Tibial nerve (tissue), 4 donors: ENCODE measurements around the gene RIBC2. TPM values are rescaled to one million over a fixed set of nuclear protein-coding genes. Genes with fewer than 3 reads are reported as not detected.

Source experiments
- DNase-seq, 2 donors: peaks; one replicate each; pipeline ENCODE4 v3.0.0-alpha.2; 2019; ENCODE audit warnings: low spot score in 2 of 2
- H3K27ac ChIP-seq, 4 donors: fragments of 200-600 bp; sonication (generic) in 3 of 4; one replicate each; pipeline ENCODE4 v1.5.1; 2017 to 2019; ENCODE audit warnings: mild to moderate bottlenecking in 1 of 4
- H3K27me3 ChIP-seq, 2 donors: fragments of 200-600 bp; sonication (generic) in 1 of 2; one replicate each; pipeline versions ENCODE4 v1.5.1 to v1.6.0; 2017 to 2019
- H3K36me3 ChIP-seq, 3 donors: fragments of 200-600 bp; sonication (generic); one replicate each; pipeline ENCODE4 v1.5.1; 2018 to 2019
- H3K4me1 ChIP-seq, 4 donors: fragments of 200-600 bp; sonication (generic) in 3 of 4; one replicate each; pipeline ENCODE4 v1.5.1; 2017 to 2019
- H3K4me3 ChIP-seq, 4 donors: fragments of 200-600 bp; sonication (generic) in 3 of 4; one replicate each; pipeline ENCODE4 v1.5.1; 2017 to 2019; ENCODE audit warnings: mild to moderate bottlenecking in 1 of 4, moderate library complexity in 1 of 4
- H3K9me3 ChIP-seq, 4 donors: fragments of 200-600 bp; sonication (generic) in 3 of 4; one replicate each; pipeline ENCODE4 v1.5.1; 2017 to 2019
- EP300 ChIP-seq, 2 donors: sonication (generic); formaldehyde crosslinking; IDR thresholded peaks; one replicate each; pipeline ENCODE4 v1.6.1; 2017; ENCODE audit warnings: antibody characterized with exemption in 2 of 2, mild to moderate bottlenecking in 1 of 2
- POLR2A ChIP-seq, 2 donors: fragments of 450-650 bp; IDR thresholded peaks; one replicate each; pipeline ENCODE4 v1.6.1; 2017; ENCODE audit warnings: antibody characterized with exemption in 2 of 2, mild to moderate bottlenecking in 2 of 2, moderate library complexity in 2 of 2
- WGBS, 2 donors: methylation state at CpG; one replicate each; pipeline ENCODE4 v1.1.5; 2018; 5-methylcytosine and 5-hydroxymethylcytosine counted together
- total RNA-seq, 4 donors: library from RNA; depleted of rRNA; stranded (reverse); fragments of >200 nt; gene quantifications; one replicate each; pipeline ENCODE4 v1.1.0, GENCODE V29; 2016
- TF ChIP-seq, protein P1 (sequence below), 5 experiments: fragments of 200-600 bp in 3 of 5; fragments of 450-650 bp in 2 of 5; sonication (generic) in 3 of 5; IDR thresholded peaks; one replicate each; pipeline ENCODE4 v1.5.1; 2016 to 2019; ENCODE audit warnings: antibody characterized with exemption in 5 of 5, mild to moderate bottlenecking in 3 of 5, moderate library complexity in 2 of 5

RIBC2 gene
- total RNA-seq, 4 donors from 2014 or later, result 0.42 TPM; not detected in 3

DNA sequence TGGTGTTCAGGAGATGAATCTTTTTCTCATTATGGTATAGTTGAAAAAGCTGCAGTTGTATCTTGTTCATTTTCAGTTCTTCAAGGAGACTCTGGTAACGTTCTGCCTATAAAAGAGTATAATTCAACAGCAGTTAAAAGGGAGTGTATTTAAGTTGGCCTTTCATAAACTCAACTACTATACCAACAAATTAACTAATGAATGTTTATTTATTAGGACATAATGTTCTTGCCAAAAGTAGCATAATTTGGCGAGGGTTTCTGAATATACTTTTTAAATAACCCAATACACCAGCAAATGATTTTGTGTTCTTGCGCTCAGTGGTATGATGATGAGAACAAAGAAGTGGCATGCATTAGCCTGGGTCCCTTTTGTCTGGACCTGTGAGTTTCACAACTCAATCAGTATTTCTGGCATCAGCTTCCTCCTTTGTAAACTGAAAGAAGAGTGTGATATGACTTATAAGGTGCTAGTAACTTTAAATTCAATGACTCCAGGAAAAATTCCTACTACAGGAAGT is 11.0 kb upstream of the RIBC2 start:
- no peaks in the 10 kb centered on the region for H3K4me1 ChIP-seq
- no peak overlapping the region for H3K27ac ChIP-seq
- 66% methylated on average over 3 of the region's 3 CpGs for WGBS, 2 donors
- H3K36me3 ChIP-seq, result no peaks in the 10 kb centered on the region
- no peak for TF ChIP-seq POLR2A (IDR thresholded peaks at IDR 0.05)
- no peak for TF ChIP-seq EP300 (IDR thresholded peaks at IDR 0.05)
- TF ChIP-seq, protein P1, sequence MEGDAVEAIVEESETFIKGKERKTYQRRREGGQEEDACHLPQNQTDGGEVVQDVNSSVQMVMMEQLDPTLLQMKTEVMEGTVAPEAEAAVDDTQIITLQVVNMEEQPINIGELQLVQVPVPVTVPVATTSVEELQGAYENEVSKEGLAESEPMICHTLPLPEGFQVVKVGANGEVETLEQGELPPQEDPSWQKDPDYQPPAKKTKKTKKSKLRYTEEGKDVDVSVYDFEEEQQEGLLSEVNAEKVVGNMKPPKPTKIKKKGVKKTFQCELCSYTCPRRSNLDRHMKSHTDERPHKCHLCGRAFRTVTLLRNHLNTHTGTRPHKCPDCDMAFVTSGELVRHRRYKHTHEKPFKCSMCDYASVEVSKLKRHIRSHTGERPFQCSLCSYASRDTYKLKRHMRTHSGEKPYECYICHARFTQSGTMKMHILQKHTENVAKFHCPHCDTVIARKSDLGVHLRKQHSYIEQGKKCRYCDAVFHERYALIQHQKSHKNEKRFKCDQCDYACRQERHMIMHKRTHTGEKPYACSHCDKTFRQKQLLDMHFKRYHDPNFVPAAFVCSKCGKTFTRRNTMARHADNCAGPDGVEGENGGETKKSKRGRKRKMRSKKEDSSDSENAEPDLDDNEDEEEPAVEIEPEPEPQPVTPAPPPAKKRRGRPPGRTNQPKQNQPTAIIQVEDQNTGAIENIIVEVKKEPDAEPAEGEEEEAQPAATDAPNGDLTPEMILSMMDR (IDR thresholded peaks at IDR 0.05), result no peak
- DNase-seq, result no peak
- H3K4me3 ChIP-seq, result no peak overlapping the region
- no peaks in the 10 kb centered on the region for H3K9me3 ChIP-seq
- no peaks in the 10 kb centered on the region for H3K27me3 ChIP-seq

DNA sequence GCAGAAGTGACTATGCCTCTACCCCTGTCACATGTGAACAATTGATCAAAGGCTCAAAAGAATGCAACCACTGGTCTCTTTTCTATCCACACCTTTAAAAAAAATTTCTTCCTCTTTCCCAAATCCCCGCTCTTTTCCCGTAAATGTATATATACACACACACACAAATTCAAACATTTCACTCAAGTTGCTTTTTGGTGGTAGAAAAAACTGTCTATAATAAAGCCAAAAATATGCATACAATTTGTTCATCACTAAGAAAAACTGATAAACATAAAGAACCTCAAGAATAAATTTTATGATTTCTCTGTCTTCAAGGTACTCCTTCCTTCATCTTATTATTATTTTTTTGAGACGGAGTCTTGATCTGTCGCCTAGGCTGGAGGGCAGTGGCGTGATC is 5.7 kb upstream of the RIBC2 start:
- TF ChIP-seq POLR2A (IDR thresholded peaks at IDR 0.05), result no peak
- TF ChIP-seq, protein P1 (IDR thresholded peaks at IDR 0.05), result no peak
- no peak for TF ChIP-seq EP300 (IDR thresholded peaks at IDR 0.05)
- DNase-seq, result no peak

DNA sequence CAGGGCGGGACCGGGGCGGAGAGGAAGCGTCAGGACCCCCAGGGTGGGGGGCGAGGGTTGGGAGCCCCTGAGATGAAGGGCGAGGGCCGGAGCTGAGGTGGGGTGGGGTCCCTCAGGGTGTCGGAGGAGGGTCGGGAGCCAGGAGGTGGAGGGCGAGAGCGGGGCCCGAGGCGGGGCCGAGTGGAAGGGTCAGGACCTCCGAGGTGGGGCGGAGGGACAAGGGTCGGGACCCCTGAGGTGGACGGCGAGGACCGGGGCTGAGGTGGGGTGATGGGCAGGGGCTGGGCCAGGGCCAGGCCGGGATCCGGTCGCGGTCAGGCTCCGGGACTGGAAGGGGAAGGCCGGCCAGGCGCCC is 503 bp upstream of the RIBC2 start:
- H3K27me3 ChIP-seq, result peaks cover 0 to 10% of the 10 kb centered on the region in 2 donors
- no peak for TF ChIP-seq POLR2A (IDR thresholded peaks at IDR 0.05)
- TF ChIP-seq EP300 (IDR thresholded peaks at IDR 0.05), result no peak
- TF ChIP-seq, protein P1 (IDR thresholded peaks at IDR 0.05), result no peak
- peaks cover 0 to 14% (median 3%) of the 10 kb centered on the region in 4 donors for H3K4me1 ChIP-seq
- no peak for DNase-seq
- no peaks in the 10 kb centered on the region for H3K36me3 ChIP-seq
- 93 to 95% methylated on average over 27 of the region's 27 CpGs for WGBS, 2 donors
- H3K4me3 ChIP-seq, result peak overlapping the region in 2 of 4 donors; percentile 36 to 47
- H3K9me3 ChIP-seq, result no peaks in the 10 kb centered on the region
- no peak overlapping the region for H3K27ac ChIP-seq

More for the DNA sequence above, 5.7 kb upstream of the RIBC2 start:
- H3K9me3 ChIP-seq, result no peaks in the 10 kb centered on the region
- no peaks in the 10 kb centered on the region for H3K4me1 ChIP-seq
- H3K27me3 ChIP-seq, result peaks cover 0 to 4% of the 10 kb centered on the region in 2 donors
- no peak overlapping the region for H3K4me3 ChIP-seq
- H3K27ac ChIP-seq, result no peak overlapping the region
- no peaks in the 10 kb centered on the region for H3K36me3 ChIP-seq
- 93 to 98% methylated on average over 5 of the region's 5 CpGs for WGBS, 2 donors

DNA sequence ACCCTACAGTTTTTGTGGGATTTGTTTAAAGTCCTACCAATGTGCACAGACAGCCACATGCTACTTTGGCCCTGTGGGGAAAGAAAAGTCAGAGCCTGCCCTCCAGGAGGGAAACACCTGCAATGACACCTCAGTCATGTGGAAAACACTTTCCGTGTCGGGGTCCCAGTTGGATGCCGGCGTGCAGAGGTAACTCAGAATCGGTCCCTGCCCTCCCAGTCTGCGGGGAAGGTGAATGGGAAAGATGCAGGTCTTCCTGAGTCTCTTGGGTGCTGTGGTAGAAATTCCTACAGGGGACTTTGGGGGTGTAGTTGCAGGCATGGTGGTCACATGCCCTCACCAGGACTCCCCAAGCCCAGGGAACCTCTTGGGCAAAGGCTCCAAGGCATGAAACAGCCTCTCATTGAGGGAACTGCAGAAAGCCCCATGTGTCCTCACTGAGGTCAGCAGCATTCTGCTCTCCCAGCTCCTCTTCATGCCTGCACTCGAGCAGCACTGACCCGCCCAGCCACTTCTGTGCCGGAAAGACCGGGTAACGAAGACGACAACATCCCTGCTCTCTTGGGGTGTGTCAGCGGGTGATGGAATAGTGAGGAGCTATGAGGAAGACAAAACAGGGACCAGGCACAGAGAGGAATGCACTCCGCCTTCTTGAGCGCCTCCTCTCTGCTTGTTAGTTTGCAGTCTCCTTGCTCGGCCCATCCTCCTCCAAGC is 4.7 kb downstream of the RIBC2 start:
- H3K27me3 ChIP-seq, result peaks cover 0 to 3% of the 10 kb centered on the region in 2 donors
- H3K9me3 ChIP-seq, result no peaks in the 10 kb centered on the region
- no peak for TF ChIP-seq EP300 (IDR thresholded peaks at IDR 0.05)
- TF ChIP-seq, protein P1 (IDR thresholded peaks at IDR 0.05), result no peak
- TF ChIP-seq POLR2A (IDR thresholded peaks at IDR 0.05), result no peak
- no peaks in the 10 kb centered on the region for H3K36me3 ChIP-seq
- peaks cover 0 to 10% (median 2%) of the 10 kb centered on the region in 4 donors for H3K4me1 ChIP-seq
- no peak overlapping the region for H3K27ac ChIP-seq
- no peak for DNase-seq
- no peak overlapping the region for H3K4me3 ChIP-seq
- 94 to 96% methylated on average over 16 of the region's 16 CpGs for WGBS, 2 donors

DNA sequence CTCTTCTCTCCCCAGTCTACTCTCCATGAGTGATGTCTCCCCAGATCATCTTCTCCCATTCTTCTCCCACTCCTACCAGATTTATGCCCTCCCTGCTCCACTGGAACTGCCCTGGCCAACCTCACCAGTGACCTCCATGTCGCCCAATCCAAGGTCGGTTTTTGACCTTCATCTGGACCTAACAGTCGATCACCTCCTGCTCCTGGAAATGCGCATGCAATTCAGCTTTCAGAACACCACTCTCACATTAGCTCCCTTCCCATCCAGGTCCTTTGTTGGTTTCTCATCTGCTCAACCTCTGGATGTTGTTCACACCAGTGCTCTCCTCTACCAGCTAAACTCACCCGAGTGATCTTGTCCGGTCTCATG is 5.3 kb downstream of the RIBC2 start:
- Histone ChIP-seq H3K27me3 (no peaks in the 10 kb centered on the region), H3K27ac (no peak overlapping the region), H3K4me1 (peaks cover 0 to 5% (median 0%) of the 10 kb centered on the region in 4 donors), H3K4me3 (no peak overlapping the region), H3K36me3 (no peaks in the 10 kb centered on the region), H3K9me3 (no peaks in the 10 kb centered on the region)
- 95 to 96% methylated on average over 6 of the region's 6 CpGs for WGBS, 2 donors
- DNase-seq, result no peak
- TF ChIP-seq POLR2A (IDR thresholded peaks at IDR 0.05) (no peak), EP300 (IDR thresholded peaks at IDR 0.05) (no peak)
- TF ChIP-seq, protein P1 (IDR thresholded peaks at IDR 0.05), result no peak
